ENCODE measurements around the gene PTGER2. TPM values are rescaled to one million over a fixed set of nuclear protein-coding genes. Genes with fewer than 3 reads are reported as not detected.

Gene PTGER2
- total and polyA plus RNA-seq, 2 of the 8 experiments (the other 6 are each of a cell fraction or from before 2014, with no cell fraction given), result 1.2 TPM

- H3K4me2 ChIP-seq (ENCODE audit: insufficient read depth in 1 of 2, low read depth in 2 of 2, low read length in 2 of 2), result no peak overlapping the region
- H3K4ac ChIP-seq (replicated peaks; ENCODE audit: insufficient read length, low read depth, low read length), result no peak overlapping the region
- H3K27me3 ChIP-seq (replicated peaks in 1 of 4; ENCODE audit: control insufficient read depth in 3 of 4, extremely low read depth in 1 of 4, insufficient read depth in 3 of 4, low read length in 3 of 4), result no peaks in the 10 kb centered on the region
- no peaks in the 10 kb centered on the region for H3K4me1 ChIP-seq (replicated peaks in 1 of 4; ENCODE audit: control insufficient read depth in 3 of 4, insufficient read depth in 4 of 4, low read length in 3 of 4)
- no peaks in the 10 kb centered on the region for H3K79me1 ChIP-seq (ENCODE audit: low read depth, low read length)
- no peak overlapping the region for H3K18ac ChIP-seq (ENCODE audit: extremely low read depth, low read length)
- H2BK12ac ChIP-seq (ENCODE audit: low read depth, low read length), result no peak overlapping the region
- H2BK5ac ChIP-seq (ENCODE audit: low read depth, low read length), result no peak overlapping the region
- H3K4me3 ChIP-seq (ENCODE audit: extremely low read depth in 1 of 4, insufficient read depth in 2 of 4, low read depth in 3 of 4, low read length in 4 of 4), result no peak overlapping the region
- WGBS, 2 experiments (ENCODE audit: extremely low coverage in 1 of 2, insufficient coverage in 1 of 2, insufficient read length in 1 of 2, insufficient replicate concordance in 2 of 2, low coverage in 1 of 2, low lambda C conversion rate in 2 of 2, missing lambda C conversion rate in 1 of 2), result 61% methylated on average over 2 of the region's 2 CpGs; no CpG with 5 or more reads in 1 of the 2 experiments
- H2AFZ ChIP-seq (ENCODE audit: low read length), result peak overlapping the region; percentile 37; the same call in 1 of the 2 replicates
- no peak overlapping the region for H3K56ac ChIP-seq (replicated peaks; ENCODE audit: insufficient read length, low read depth, low read length)
- H4K5ac ChIP-seq (ENCODE audit: insufficient read length, low read depth, low read length), result no peak overlapping the region
- H2BK15ac ChIP-seq (ENCODE audit: low read length), result no peak overlapping the region
- H4K91ac ChIP-seq (replicated peaks; ENCODE audit: insufficient read length, low read length), result no peak overlapping the region
- no peak overlapping the region for H3K27ac ChIP-seq (ENCODE audit: low read depth, low read length)
- ChIA-PET POLR2A (ENCODE audit: partially characterized antibody) (no interaction called here), CTCF (ENCODE audit: partially characterized antibody) (no interaction called here)
- TF ChIP-seq KDM4A (IDR thresholded peaks at IDR 0.05; ENCODE audit: low read depth, low read length, severe bottlenecking) (no peak), CREB1 (IDR thresholded peaks at IDR 0.05) (no peak), RAD21 (IDR thresholded peaks at IDR 0.05 in 1 of 2, conservative IDR thresholded peaks at IDR 0.05 in 1 of 2; ENCODE audit: low read depth in 2 of 2, low read length in 2 of 2) (no peak)
- no peak overlapping the region for H2AK5ac ChIP-seq (ENCODE audit: low read depth, low read length)
- H4K20me1 ChIP-seq (replicated peaks in 1 of 2; ENCODE audit: control insufficient read depth in 1 of 2, insufficient read depth in 2 of 2, low read length in 2 of 2), result no peaks in the 10 kb centered on the region
- H2BK20ac ChIP-seq (ENCODE audit: low read length), result no peak overlapping the region
- no peak overlapping the region for H4K8ac ChIP-seq (ENCODE audit: extremely low read depth, insufficient read depth, low read length)
- no peaks in the 10 kb centered on the region for H3K79me2 ChIP-seq (ENCODE audit: control insufficient read depth in 1 of 2, insufficient read depth in 2 of 2, low read length in 2 of 2)
- H3K9ac ChIP-seq (replicated peaks in 1 of 4; ENCODE audit: extremely low read depth in 1 of 4, low read depth in 3 of 4, low read length in 3 of 4), result no peak overlapping the region
- FAIRE-seq, result no peak
- H3K14ac ChIP-seq (ENCODE audit: insufficient read length), result no peak overlapping the region
- no peaks in the 10 kb centered on the region for H3K9me3 ChIP-seq (ENCODE audit: insufficient read depth in 2 of 2, low read depth in 1 of 2, low read length in 1 of 2)
- H2BK120ac ChIP-seq (replicated peaks; ENCODE audit: low read depth, low read length), result no peak overlapping the region
- 0 out of 2 replicates have a peak, but pooled peaks cover 2% of the 10 kb centered on the region for H3K23me2 ChIP-seq (ENCODE audit: low read depth, low read length)
- H3K23ac ChIP-seq (ENCODE audit: insufficient read length), result no peak overlapping the region
- DNase-seq (ENCODE audit: low read depth in 1 of 2, low spot score in 2 of 2), result no peak
- H3K36me3 ChIP-seq (ENCODE audit: control insufficient read depth in 2 of 4, insufficient read depth in 4 of 4, low read length in 3 of 4), result no peaks in the 10 kb centered on the region
Observed at GRCh38 chr14:52348776-52349175, 34.7 kb downstream of the PTGER2 start.
